22Rv1 (cell line): ENCODE measurements around the gene IGSF3.
"Not testable (repeated sequence)": the region's sequence is repeated elsewhere in the genome, so short reads cannot be mapped to it uniquely, and the experiment has no call there.

ENCODE experiments used
- H3K27ac ChIP-seq: fragments of 450-650 bp; 2 replicates; pipeline ENCODE4 v1.5.1; 2017
- CTCF ChIP-seq: fragments of 450-650 bp; IDR thresholded peaks from 2 replicates; pipeline ENCODE4 v1.5.1; 2017; ENCODE audit warnings: mild to moderate bottlenecking
- ZFX ChIP-seq: fragments of 450-650 bp; IDR thresholded peaks from 2 replicates; pipeline ENCODE4 v1.6.1; 2017; ENCODE audit warnings: antibody characterized with exemption, borderline replicate concordance

Gene IGSF3

GRCh38 chr1:116590359-116591005, 77.1 kb downstream of the IGSF3 start:
- H3K27ac ChIP-seq = not testable (repeated sequence)

DNA sequence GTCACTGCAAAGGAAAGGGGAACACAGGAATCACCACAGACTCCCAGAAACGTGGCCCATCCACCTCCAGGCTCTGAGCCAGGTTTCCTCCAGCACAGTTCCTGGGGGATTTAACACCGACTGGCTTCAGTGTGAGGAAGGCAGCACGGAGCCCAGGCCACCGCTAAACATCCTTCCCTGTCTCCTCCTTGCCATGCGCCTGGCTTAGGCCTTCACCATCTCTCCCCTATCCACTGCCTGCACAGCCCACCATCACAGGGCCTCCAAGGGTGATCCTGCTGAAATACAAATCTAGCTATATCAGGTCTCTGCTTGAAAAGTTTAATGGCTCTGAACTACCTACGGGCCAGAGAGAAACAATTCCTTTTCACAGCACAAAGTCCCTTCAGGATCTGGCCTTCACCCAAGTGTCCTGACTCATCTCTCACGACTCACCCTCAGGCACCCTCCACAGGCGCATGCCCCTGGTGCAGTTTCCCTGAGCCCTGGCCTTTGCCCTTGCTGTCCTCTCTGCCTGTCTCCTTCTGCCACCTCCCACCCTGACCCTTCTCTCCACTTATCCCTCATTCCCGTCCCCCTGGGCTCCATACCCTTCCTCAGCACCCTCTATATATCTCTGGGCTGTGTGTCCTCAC, 78.3 kb downstream of the IGSF3 start:
- not testable (repeated sequence) for H3K27ac ChIP-seq

DNA sequence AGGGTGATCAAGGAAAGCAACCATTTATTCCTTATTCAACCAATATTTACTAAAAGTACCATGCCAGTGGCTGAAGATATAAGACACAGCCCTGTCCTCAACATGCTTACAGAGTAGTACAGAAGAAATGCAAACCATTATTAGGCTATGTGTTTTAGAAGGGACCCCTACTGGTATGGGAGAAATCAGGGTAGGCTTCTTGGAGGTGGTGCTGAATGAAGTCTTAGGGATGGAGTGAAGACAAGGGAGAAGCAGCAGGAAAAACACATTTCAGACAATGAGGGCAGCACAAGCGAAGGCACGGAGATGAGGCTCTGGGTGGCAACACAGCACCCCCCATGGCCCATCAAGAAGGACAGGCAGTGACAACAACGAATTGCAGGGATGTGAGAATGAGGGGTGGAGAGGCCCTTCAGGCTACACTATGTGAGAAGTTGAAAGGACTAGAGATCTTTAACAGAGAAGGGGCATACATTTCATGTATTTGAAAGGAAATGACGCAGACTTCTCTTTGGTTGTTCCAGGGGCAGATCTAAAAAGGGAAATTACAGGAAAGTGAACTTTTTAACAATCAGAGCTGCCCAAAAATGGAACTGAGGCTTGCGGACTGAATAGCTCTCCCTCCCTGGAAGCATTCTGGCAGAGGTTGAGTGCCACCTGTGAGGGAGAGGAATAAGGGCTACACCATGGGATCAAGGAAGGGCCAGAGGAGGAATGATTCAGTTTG, 79.9 kb downstream of the IGSF3 start:
- H3K27ac ChIP-seq = no peak overlapping the region
- TF ChIP-seq CTCF (no peak), ZFX (no peak)

DNA sequence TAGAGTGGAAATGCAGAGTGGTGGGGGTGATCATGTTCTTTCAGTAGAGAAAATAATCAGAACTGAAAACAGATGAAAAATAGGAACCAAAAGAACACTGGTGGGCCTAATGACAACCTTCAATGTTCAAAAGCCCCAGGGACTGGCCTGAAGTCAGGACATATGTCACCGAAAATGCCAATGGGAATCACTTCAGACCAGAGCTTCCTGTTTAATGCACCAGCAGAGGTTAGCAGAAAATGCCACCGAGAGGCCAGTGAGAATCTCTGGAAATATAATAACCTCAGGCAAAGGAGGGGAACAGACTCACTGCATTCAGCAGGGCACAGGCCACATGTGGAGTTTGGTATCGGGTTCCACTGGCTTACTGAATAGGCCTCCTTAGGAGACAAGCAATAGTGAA, 80.8 kb downstream of the IGSF3 start:
- H3K27ac ChIP-seq = no peak overlapping the region
- TF ChIP-seq CTCF (no peak), ZFX (no peak)

- no peak for TF ChIP-seq ZFX
- no peak for TF ChIP-seq CTCF
- H3K27ac ChIP-seq = no peak overlapping the region
Measured at GRCh38 chr1:116585886-116586285, 81.6 kb downstream of the IGSF3 start.

GRCh38 chr1:116581323-116581885, 86.1 kb downstream of the IGSF3 start:
- no peak overlapping the region for H3K27ac ChIP-seq
- no peak for TF ChIP-seq CTCF
- TF ChIP-seq ZFX = no peak

DNA sequence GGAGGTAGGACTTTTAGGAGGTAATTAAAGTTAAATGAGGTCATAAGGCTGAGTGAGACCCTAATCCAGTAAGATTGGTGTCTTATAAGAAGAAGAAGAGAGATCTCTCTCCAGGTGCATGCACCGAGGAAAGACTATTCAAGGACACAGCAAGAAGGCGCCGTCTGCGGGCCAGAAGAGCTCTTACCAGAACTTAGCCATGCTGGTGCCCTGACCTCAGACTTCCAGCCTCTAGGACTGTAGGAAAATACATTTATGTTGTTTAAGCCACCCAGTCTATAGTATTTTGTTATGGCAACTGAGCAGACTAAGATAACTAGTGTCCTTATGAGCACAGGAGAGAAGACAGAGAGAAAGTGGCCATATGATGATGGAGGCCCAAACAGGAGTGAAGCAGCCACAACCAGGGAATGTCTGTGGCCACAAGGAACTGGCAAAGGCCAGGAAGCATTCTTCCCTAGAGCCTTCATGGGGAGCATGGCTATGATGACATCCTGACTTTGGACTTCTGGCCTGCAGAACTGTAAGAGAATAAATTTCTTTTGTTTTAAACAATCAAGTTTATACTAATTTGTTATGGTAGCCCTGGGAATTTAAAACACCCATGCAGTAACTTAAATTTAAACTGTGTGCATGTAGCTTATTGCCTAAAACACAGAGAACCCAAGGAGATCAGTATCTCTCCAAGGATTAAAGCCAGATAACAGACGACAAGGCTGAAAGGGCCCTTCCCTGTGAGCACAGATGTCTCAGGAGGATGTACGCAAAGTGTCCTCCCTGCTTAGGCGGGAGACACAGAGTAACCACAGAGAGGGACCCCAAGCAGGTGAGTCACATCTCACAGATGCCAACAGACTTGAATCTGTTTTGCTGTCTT, 86.8 kb downstream of the IGSF3 start:
- no peak overlapping the region for H3K27ac ChIP-seq
- TF ChIP-seq CTCF (no peak), ZFX (no peak)
